Smooth muscle cell (in vitro differentiated cells): ENCODE measurements around the gene PLEKHG5. TPM values are rescaled to one million over a fixed set of nuclear protein-coding genes. Genes with fewer than 3 reads are reported as not detected.

Experiments used
- DNase-seq: peaks from one replicate; lab custom pipeline; 2025; ENCODE audit not compliant: unreplicated experiment; lab: John Stamatoyannopoulos, UW
- H2AFZ ChIP-seq: fragments of 200-600 bp; sonication (generic); 2 replicates; pipeline ENCODE4 v1.6.0; 2016; ENCODE audit warnings: antibody characterized with exemption, low read depth, mild to moderate bottlenecking
- H3F3A ChIP-seq: fragments of 200-600 bp; sonication (generic); 2 replicates; pipeline ENCODE4 v1.6.0; 2017; ENCODE audit warnings: antibody characterized with exemption, low read depth
- H3K27ac ChIP-seq: fragments of 200-600 bp; sonication (generic); 2 replicates; pipeline ENCODE4 v1.5.1; 2016; ENCODE audit warnings: low read depth, mild to moderate bottlenecking
- H3K27me3 ChIP-seq: fragments of 200-600 bp; sonication (generic); 2 replicates; pipeline ENCODE4 v1.6.1; 2016; ENCODE audit warnings: low read depth, mild to moderate bottlenecking
- H3K36me3 ChIP-seq: fragments of 200-600 bp; sonication (generic); 2 replicates; pipeline ENCODE4 v1.5.1; 2016; ENCODE audit warnings: low read depth
- H3K4me1 ChIP-seq: fragments of 200-600 bp; sonication (generic); 2 replicates; pipeline ENCODE4 v1.5.1; 2016; ENCODE audit warnings: low read depth
- H3K4me2 ChIP-seq: fragments of 200-600 bp; sonication (generic); 2 replicates; pipeline ENCODE4 v1.6.0; 2016; ENCODE audit warnings: mild to moderate bottlenecking
- H3K4me3 ChIP-seq: fragments of 200-600 bp; sonication (generic); 2 replicates; pipeline ENCODE4 v1.5.1; 2016; ENCODE audit warnings: mild to moderate bottlenecking
- H3K79me2 ChIP-seq: fragments of 200-600 bp; sonication (generic); 2 replicates; pipeline ENCODE4 v1.6.0; 2016; ENCODE audit warnings: low read depth, mild to moderate bottlenecking
- H3K9ac ChIP-seq: fragments of 200-600 bp; sonication (generic); 2 replicates; pipeline ENCODE4 v1.6.0; 2016; ENCODE audit warnings: low read depth
- H3K9me3 ChIP-seq: fragments of 200-600 bp; sonication (generic); replicated peaks from 2 replicates; pipeline ENCODE4 v1.5.1; 2016; ENCODE audit warnings: low read depth
- H4K20me1 ChIP-seq: fragments of 200-600 bp; sonication (generic); 2 replicates; pipeline ENCODE4 v1.6.0; 2016; ENCODE audit warnings: low read depth
- CTCF ChIP-seq: fragments of 200-600 bp; sonication (generic); IDR thresholded peaks from 2 replicates; pipeline ENCODE4 v1.5.1; 2017; ENCODE audit warnings: borderline replicate concordance, mild to moderate bottlenecking, antibody characterized with exemption; ENCODE audit not compliant: insufficient read depth, poor library complexity, severe bottlenecking
- WGBS: methylation state at CpG from one replicate; pipeline ENCODE4 v1.1.7; 2016; ENCODE audit warnings: low lambda C conversion rate; 5-methylcytosine and 5-hydroxymethylcytosine counted together
- polyA plus RNA-seq: library from polyadenylated mRNA; unstranded; fragments of >200 nt; fragmentation: Nextera tagmentation; extraction: Ambion mirVana; gene quantifications from 2 replicates; pipeline ENCODE4 v1.2.1, GENCODE V29; 2016
- total RNA-seq: library from RNA; depleted of rRNA; stranded (reverse); fragments of >200 nt; gene quantifications from 2 replicates; pipeline ENCODE4 v1.2.3, GENCODE V29; 2014

Gene PLEKHG5
- total and polyA plus RNA-seq, 2 experiments from 2014 or later, result 10.6 to 14.5 TPM

DNA sequence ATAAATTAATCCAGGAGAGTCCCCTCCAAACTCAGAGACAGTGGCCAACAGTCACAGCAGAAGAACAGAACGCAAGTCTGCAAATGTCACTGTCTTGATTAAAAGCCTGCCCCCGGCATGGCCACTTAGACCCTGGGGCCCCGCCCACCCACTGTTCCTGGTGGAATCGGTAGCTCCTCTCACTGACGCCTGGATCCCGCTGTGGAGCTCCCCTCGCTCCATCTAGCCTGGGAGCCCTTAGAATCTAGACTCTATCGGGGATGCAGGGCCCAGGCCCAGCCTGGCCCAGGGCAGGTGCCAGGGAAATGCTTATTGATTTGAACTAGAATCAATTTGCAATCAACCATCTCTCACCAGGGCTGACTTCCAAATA, 21.4 kb upstream of the PLEKHG5 start:
- 84% methylated on average over 8 of the region's 8 CpGs for whole genome bisulfite sequencing
- DNase-seq, result no peak
- H3K79me2 ChIP-seq, result no peaks in the 10 kb centered on the region
- H3K27me3 ChIP-seq, result no peaks in the 10 kb centered on the region
- no peaks in the 10 kb centered on the region for H4K20me1 ChIP-seq
- H3K4me1 ChIP-seq, result no peaks in the 10 kb centered on the region
- no peak overlapping the region for H3K27ac ChIP-seq
- H3F3A ChIP-seq, result peaks cover 3% of the 10 kb centered on the region
- no peak overlapping the region for H3K4me2 ChIP-seq
- no peak for TF ChIP-seq CTCF
- H2AFZ ChIP-seq, result no peak overlapping the region
- H3K4me3 ChIP-seq, result no peak overlapping the region
- no peaks in the 10 kb centered on the region for H3K9me3 ChIP-seq
- no peaks in the 10 kb centered on the region for H3K36me3 ChIP-seq
- H3K9ac ChIP-seq, result no peak overlapping the region

- Histone ChIP-seq H4K20me1 (no peaks in the 10 kb centered on the region), H3K9ac (no peak overlapping the region), H2AFZ (no peak overlapping the region), H3K27ac (no peak overlapping the region), H3K4me1 (no peaks in the 10 kb centered on the region), H3K4me3 (no peak overlapping the region), H3F3A (peaks cover 3% of the 10 kb centered on the region), H3K9me3 (no peaks in the 10 kb centered on the region), H3K27me3 (no peaks in the 10 kb centered on the region), H3K79me2 (no peaks in the 10 kb centered on the region), H3K36me3 (no peaks in the 10 kb centered on the region), H3K4me2 (no peak overlapping the region)
- WGBS, result 90% methylated on average over 19 of the region's 19 CpGs
- no peak for DNase-seq
- no peak for TF ChIP-seq CTCF
Measured at GRCh38 chr1:6512245-6512907, 20.9 kb upstream of the PLEKHG5 start.

GRCh38 chr1:6511561-6512244, 20.2 kb upstream of the PLEKHG5 start:
- Histone ChIP-seq H3K4me3 (no peak overlapping the region), H3K4me2 (no peak overlapping the region), H3K36me3 (no peaks in the 10 kb centered on the region), H3K27me3 (no peaks in the 10 kb centered on the region), H4K20me1 (no peaks in the 10 kb centered on the region), H3K27ac (no peak overlapping the region), H2AFZ (no peak overlapping the region), H3K4me1 (no peaks in the 10 kb centered on the region), H3K79me2 (no peaks in the 10 kb centered on the region), H3K9me3 (no peaks in the 10 kb centered on the region), H3F3A (peaks cover 3% of the 10 kb centered on the region), H3K9ac (no peak overlapping the region)
- TF ChIP-seq CTCF, result no peak
- DNase-seq, result no peak
- 90% methylated on average over 16 of the region's 16 CpGs for WGBS
